ENCODE data around the gene SKAP1. TPM values are rescaled to one million over a fixed set of nuclear protein-coding genes. Genes with fewer than 3 reads are reported as not detected.

SKAP1 gene
- total and polyA plus RNA-seq, 2 experiments from 2014 or later, result 0.27 TPM; not detected in 1

GRCh38 chr17:48151220-48151619, 278.8 kb downstream of the SKAP1 start (continued):
- no peak for TF ChIP-seq ZNF462 (CRISPR knock-in tag; IDR thresholded peaks at IDR 0.05)
- no peak for TF ChIP-seq ZNF331 (CRISPR knock-in tag; IDR thresholded peaks at IDR 0.05; ENCODE audit: low read depth)
- TF ChIP-seq NANOG (IDR thresholded peaks at IDR 0.05; ENCODE audit: borderline replicate concordance), result no peak

GRCh38 chr17:48150597-48151001, 279.4 kb downstream of the SKAP1 start:
- H3K27ac Mint-ChIP-seq, result no peak overlapping the region
- H3K36me3 Mint-ChIP-seq (ENCODE audit: low read depth), result no peaks in the 10 kb centered on the region
- Histone ChIP-seq H3F3A (replicated peaks; ENCODE audit: low read depth) (no peaks in the 10 kb centered on the region; the same call in 1 of the 2 replicates), H3K4me2 (no peak overlapping the region), H3K9me2 (ENCODE audit: insufficient read depth) (no peaks in the 10 kb centered on the region), H2AFZ (no peak overlapping the region), H3K4me1 (ENCODE audit: insufficient read depth) (peaks cover 24% of the 10 kb centered on the region), H4K20me1 (replicated peaks; ENCODE audit: insufficient read depth) (no peaks in the 10 kb centered on the region), H3K27ac (ENCODE audit: low read depth) (no peak overlapping the region), H3K36me3 (ENCODE audit: insufficient read depth) (no peaks in the 10 kb centered on the region), H3K79me2 (replicated peaks; ENCODE audit: insufficient read depth) (no peaks in the 10 kb centered on the region), H3K27me3 (ENCODE audit: insufficient read depth) (no peaks in the 10 kb centered on the region), H3K4me3 (no peak overlapping the region)
- ATAC-seq (no peak), DNase-seq (ENCODE audit: low spot score) (no peak)
- H3K4me1 Mint-ChIP-seq, result peaks cover 41% of the 10 kb centered on the region
- H3K9me3 Mint-ChIP-seq, result no peaks in the 10 kb centered on the region
- no peak overlapping the region for H3K4me3 Mint-ChIP-seq
- H3K27me3 Mint-ChIP-seq (ENCODE audit: insufficient read depth, low read depth, poor library complexity), result peaks cover 11% of the 10 kb centered on the region
- TF ChIP-seq REST (IDR thresholded peaks at IDR 0.05; ENCODE audit: unreplicated experiment) (no peak), JUNB (IDR thresholded peaks at IDR 0.05; ENCODE audit: unreplicated experiment) (no peak), ZNF331 (CRISPR knock-in tag; IDR thresholded peaks at IDR 0.05; ENCODE audit: low read depth) (no peak), ZNF114 (CRISPR knock-in tag; IDR thresholded peaks at IDR 0.05) (no peak), ETS1 (IDR thresholded peaks at IDR 0.05) (no peak), NANOG (IDR thresholded peaks at IDR 0.05; ENCODE audit: borderline replicate concordance) (no peak)

All from GM23338 (cell line).